GM19043 (cell line): ENCODE data around the gene PUS7.
"Not testable (repeated sequence)": the region's sequence is repeated elsewhere in the genome, so short reads cannot be mapped to it uniquely, and the experiment has no call there.

Source experiments
- ATAC-seq: cut with Tn5 transposase; IDR thresholded peaks from one replicate; pipeline ENCODE4 v1.9.1; 2021; ENCODE audit warnings: low read depth; ENCODE audit not compliant: unreplicated experiment

PUS7 gene

GRCh38 chr7:105497016-105497415 is 25.1 kb downstream of the PUS7 start:
- no peak for ATAC-seq

GRCh38 chr7:105496521-105496920 is 25.6 kb downstream of the PUS7 start:
- no peak for ATAC-seq

- ATAC-seq, result no peak
Observed at GRCh38 chr7:105493923-105494315, 28.2 kb downstream of the PUS7 start.

GRCh38 chr7:105493196-105493922 is 28.7 kb downstream of the PUS7 start:
- no peak for ATAC-seq

GRCh38 chr7:105489409-105489808 is 32.7 kb downstream of the PUS7 start:
- ATAC-seq, result no peak

GRCh38 chr7:105487579-105488571 is 34.2 kb downstream of the PUS7 start:
- ATAC-seq, result no peak

GRCh38 chr7:105480931-105481330 is 41.1 kb downstream of the PUS7 start:
- no peak for ATAC-seq

- no peak for ATAC-seq
Observed at GRCh38 chr7:105478606-105479005, 43.5 kb downstream of the PUS7 start.

GRCh38 chr7:105477908-105478307 is 44.2 kb downstream of the PUS7 start:
- ATAC-seq, result no peak

- ATAC-seq, result no peak
Observed at GRCh38 chr7:105474045-105474444, 48.0 kb downstream of the PUS7 start.

- no peak for ATAC-seq
Observed at GRCh38 chr7:105473163-105473562, 48.9 kb downstream of the PUS7 start.

- ATAC-seq, result no peak
Observed at GRCh38 chr7:105470846-105471245, 51.2 kb downstream of the PUS7 start.

GRCh38 chr7:105470090-105470489 is 52.0 kb downstream of the PUS7 start:
- ATAC-seq, result no peak

- no peak for ATAC-seq
Observed at GRCh38 chr7:105462765-105463420, 59.2 kb downstream of the PUS7 start.

GRCh38 chr7:105461518-105461917 is 60.6 kb downstream of the PUS7 start:
- no peak for ATAC-seq

- no peak for ATAC-seq
Observed at GRCh38 chr7:105457619-105458225, 64.3 kb downstream of the PUS7 start.

- no peak for ATAC-seq
Observed at GRCh38 chr7:105454921-105455320, 67.2 kb downstream of the PUS7 start.

- ATAC-seq, result no peak
Observed at GRCh38 chr7:105454095-105454747, 67.8 kb downstream of the PUS7 start.

GRCh38 chr7:105452085-105452484 is 70.0 kb downstream of the PUS7 start:
- ATAC-seq, result no peak

- not testable (repeated sequence) for ATAC-seq
Observed at GRCh38 chr7:105450870-105451269, 71.2 kb downstream of the PUS7 start.
